HFFc6 (cell line): ENCODE data around the gene TSN. TPM values are rescaled to one million over a fixed set of nuclear protein-coding genes. Genes with fewer than 3 reads are reported as not detected.

Experiments used
- DNase-seq: peaks from one replicate; pipeline ENCODE4 v3.0.0-alpha.2; 2018
- H3K27ac Mint-ChIP-seq: 2 replicates; pipeline ENCODE4 v1.8.0; 2020; ENCODE audit warnings: mild to moderate bottlenecking, mixed read lengths
- H3K27me3 Mint-ChIP-seq: 2 replicates; pipeline ENCODE4 v1.8.0; 2021; ENCODE audit warnings: mild to moderate bottlenecking, moderate library complexity, mixed read lengths; ENCODE audit not compliant: insufficient read depth
- H3K36me3 Mint-ChIP-seq: 2 replicates; pipeline ENCODE4 v1.8.0; 2021; ENCODE audit warnings: low read depth, mixed read lengths
- H3K4me1 Mint-ChIP-seq: 2 replicates; pipeline ENCODE4 v1.8.0; 2020; ENCODE audit warnings: low read depth, mixed read lengths
- H3K4me3 Mint-ChIP-seq: 2 replicates; pipeline ENCODE4 v1.8.0; 2020; ENCODE audit warnings: mild to moderate bottlenecking, moderate library complexity, mixed read lengths
- H3K9me3 Mint-ChIP-seq: 2 replicates; pipeline ENCODE4 v1.8.0; 2020; ENCODE audit warnings: mild to moderate bottlenecking, mixed read lengths
- total RNA-seq, 6 experiments: library from RNA; stranded (reverse); fragmentation: NEBNext Ultra II Directional; extraction: Animal tissue kit (Norgen Biotek cat#: 25700); gene quantifications; 2 replicates in 1 of 6; 3 replicates in 5 of 6; pipeline ENCODE4 v1.2.3, GENCODE V29; 2021
- TF ChIP-seq, protein P1 (sequence below): fragments of 200-600 bp; sonication (generic); IDR thresholded peaks from 2 replicates; pipeline ENCODE4 v1.5.0; 2021; ENCODE audit warnings: antibody characterized with exemption, mild to moderate bottlenecking

TSN gene
- total RNA-seq, 6 experiments from 2014 or later: 74.8 to 91.2 (median 83.2) TPM

DNA sequence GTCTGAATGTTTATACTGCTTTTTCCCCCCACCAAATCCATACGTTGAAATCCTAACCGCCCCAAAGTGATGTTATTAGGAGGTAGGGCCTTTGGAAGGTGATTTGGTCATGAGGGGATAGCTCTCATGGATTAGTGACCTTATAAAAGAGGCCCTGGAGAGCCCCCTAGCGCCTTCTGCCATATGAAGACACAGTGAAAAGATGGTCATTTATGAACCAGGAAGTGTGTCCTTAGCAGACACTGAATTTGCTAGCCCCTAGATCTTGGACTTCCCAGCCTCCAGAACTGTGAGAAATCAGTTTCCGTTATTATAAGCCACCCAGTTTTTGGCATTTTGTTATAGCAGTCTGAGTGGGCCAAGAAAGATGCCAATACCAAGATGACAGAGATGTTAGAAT is 7.2 kb upstream of the TSN start:
- H3K4me3 Mint-ChIP-seq: no peak overlapping the region
- H3K4me1 Mint-ChIP-seq: peaks cover 6% of the 10 kb centered on the region; the same call in 1 of the 2 replicates
- peaks cover 3% of the 10 kb centered on the region for H3K27me3 Mint-ChIP-seq
- no peak overlapping the region for H3K27ac Mint-ChIP-seq
- H3K9me3 Mint-ChIP-seq: no peaks in the 10 kb centered on the region
- peak; percentile 29 for DNase-seq
- TF ChIP-seq, protein P1, sequence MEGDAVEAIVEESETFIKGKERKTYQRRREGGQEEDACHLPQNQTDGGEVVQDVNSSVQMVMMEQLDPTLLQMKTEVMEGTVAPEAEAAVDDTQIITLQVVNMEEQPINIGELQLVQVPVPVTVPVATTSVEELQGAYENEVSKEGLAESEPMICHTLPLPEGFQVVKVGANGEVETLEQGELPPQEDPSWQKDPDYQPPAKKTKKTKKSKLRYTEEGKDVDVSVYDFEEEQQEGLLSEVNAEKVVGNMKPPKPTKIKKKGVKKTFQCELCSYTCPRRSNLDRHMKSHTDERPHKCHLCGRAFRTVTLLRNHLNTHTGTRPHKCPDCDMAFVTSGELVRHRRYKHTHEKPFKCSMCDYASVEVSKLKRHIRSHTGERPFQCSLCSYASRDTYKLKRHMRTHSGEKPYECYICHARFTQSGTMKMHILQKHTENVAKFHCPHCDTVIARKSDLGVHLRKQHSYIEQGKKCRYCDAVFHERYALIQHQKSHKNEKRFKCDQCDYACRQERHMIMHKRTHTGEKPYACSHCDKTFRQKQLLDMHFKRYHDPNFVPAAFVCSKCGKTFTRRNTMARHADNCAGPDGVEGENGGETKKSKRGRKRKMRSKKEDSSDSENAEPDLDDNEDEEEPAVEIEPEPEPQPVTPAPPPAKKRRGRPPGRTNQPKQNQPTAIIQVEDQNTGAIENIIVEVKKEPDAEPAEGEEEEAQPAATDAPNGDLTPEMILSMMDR: peak; percentile 69
- H3K36me3 Mint-ChIP-seq: no peaks in the 10 kb centered on the region

DNA sequence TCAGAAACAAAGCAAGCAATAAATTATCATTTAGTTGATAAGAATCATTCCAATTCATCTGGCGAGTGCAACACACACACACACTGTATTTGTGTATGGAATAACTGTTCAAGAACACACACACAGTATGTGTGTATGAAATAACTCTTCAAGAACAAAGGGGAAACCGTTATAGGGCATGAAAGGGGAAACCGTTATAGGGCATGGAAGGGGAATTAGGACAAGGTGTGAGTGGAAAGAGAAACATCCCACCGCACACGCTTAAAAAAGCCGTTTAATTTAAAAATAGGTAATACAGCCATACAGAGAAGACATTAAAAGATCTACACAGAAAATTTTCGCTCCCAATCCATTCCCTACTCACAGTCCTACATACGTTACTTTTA is 607 bp upstream of the TSN start:
- TF ChIP-seq, protein P1: no peak
- Mint-ChIP-seq H3K9me3 (no peaks in the 10 kb centered on the region), H3K27me3 (no peaks in the 10 kb centered on the region; the same call in 1 of the 2 replicates), H3K27ac (peak overlapping the region; percentile 64), H3K36me3 (peaks cover 9% of the 10 kb centered on the region; the same call in 1 of the 2 replicates), H3K4me1 (peaks cover 20% of the 10 kb centered on the region), H3K4me3 (peak overlapping the region; percentile 99)
- no peak for DNase-seq

DNA sequence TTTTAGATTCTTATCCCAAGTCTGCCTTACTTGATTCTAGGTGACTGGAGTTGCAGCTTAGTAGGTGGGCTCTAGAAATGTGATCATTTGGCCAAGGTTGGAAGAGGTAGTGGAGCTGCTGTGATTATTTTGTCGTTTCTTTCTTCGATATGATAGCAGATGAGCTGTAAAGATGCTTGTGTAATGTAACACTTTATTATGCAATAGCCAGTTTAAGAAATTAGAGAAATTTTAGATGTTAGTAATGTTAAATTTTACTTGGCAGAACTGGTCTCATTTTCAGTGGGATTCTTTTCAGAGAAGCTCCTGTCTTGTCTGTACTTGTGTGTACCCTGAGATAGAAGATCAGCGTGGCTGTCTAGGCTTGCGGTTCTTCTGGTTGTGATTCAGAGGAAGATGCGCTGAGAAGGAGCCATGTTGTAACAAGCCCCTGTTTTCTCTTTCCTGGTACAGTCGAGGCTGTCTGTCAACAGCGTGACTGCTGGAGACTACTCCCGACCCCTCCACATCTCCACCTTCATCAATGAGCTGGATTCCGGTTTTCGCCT is 9.3 kb downstream of the TSN start:
- Mint-ChIP-seq H3K36me3 (peaks cover 33% of the 10 kb centered on the region), H3K4me1 (no peaks in the 10 kb centered on the region), H3K9me3 (no peaks in the 10 kb centered on the region), H3K27ac (no peak overlapping the region), H3K27me3 (no peaks in the 10 kb centered on the region), H3K4me3 (no peak overlapping the region)
- TF ChIP-seq, protein P1: no peak
- DNase-seq: no peak

GRCh38 chr2:121766624-121767023 is 11.2 kb downstream of the TSN start:
- Mint-ChIP-seq H3K4me3 (no peak overlapping the region), H3K27me3 (peaks cover 4% of the 10 kb centered on the region; the same call in 1 of the 2 replicates), H3K4me1 (no peaks in the 10 kb centered on the region), H3K36me3 (peaks cover 33% of the 10 kb centered on the region), H3K27ac (no peak overlapping the region), H3K9me3 (no peaks in the 10 kb centered on the region)
- DNase-seq: no peak
- TF ChIP-seq, protein P1: no peak

DNA sequence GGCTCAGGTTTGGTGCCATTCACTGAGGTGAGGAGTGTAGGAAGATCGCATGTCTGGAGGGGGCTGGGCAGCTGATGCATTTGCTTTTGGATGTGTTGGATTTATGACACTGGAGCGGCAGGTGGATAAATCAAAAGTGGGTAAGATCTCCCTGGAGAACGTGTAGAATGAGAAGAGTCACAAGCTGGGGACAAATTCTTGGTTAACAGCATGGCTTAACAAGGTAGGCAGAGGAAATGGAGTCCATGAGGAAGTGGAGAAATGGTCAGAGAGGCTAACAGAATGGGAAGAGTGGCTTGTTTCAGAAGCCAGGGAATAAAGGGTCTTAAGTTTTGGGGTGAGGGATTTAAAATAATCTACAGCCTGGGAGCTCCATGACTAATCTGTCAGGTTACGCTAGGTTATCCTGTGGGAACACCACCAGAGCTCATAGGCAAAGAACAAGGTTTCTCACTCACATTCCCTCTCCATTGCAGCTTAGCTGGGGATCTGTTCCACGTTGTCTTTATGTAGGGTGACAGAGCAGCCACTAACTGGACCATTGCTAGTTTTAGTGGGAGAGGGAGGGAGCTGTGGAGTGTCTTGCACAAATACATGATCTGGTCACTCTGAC is 12.8 kb downstream of the TSN start:
- no peak overlapping the region for H3K4me3 Mint-ChIP-seq
- DNase-seq: no peak
- no peaks in the 10 kb centered on the region for H3K9me3 Mint-ChIP-seq
- TF ChIP-seq, protein P1: no peak
- H3K36me3 Mint-ChIP-seq: peaks cover 27% of the 10 kb centered on the region
- no peak overlapping the region for H3K27ac Mint-ChIP-seq
- peaks cover 4% of the 10 kb centered on the region; the same call in 1 of the 2 replicates for H3K27me3 Mint-ChIP-seq
- H3K4me1 Mint-ChIP-seq: peaks cover 5% of the 10 kb centered on the region; the same call in 1 of the 2 replicates
